NT2/D1 (cell line): ENCODE results near the gene LAMC1.

Experiments used
- SUZ12 ChIP-seq: IDR thresholded peaks from 2 replicates; pipeline ENCODE4 v1.6.1; 2011; ENCODE audit not compliant: insufficient read length, insufficient read depth; ENCODE audit errors: extremely low read depth
- ZNF274 ChIP-seq: IDR thresholded peaks from 2 replicates; pipeline ENCODE4 v1.6.1; 2011; ENCODE audit warnings: mild to moderate bottlenecking, low read depth, low read length

GRCh38 chr1:183038333-183038866, 15.2 kb downstream of the LAMC1 start:
- no peak for TF ChIP-seq SUZ12
- no peak for TF ChIP-seq ZNF274
